Transverse colon (tissue), 3 donors: ENCODE results near the gene CDH6.

Experiments used
- POLR2A ChIP-seq: fragments of 450-650 bp; IDR thresholded peaks from one replicate; pipeline ENCODE4 v1.6.1; 2016; ENCODE audit warnings: antibody characterized with exemption, mild to moderate bottlenecking, moderate library complexity
- TF ChIP-seq, protein P1 (sequence below), 5 experiments: fragments of 200-600 bp in 3 of 5; fragments of 450-650 bp in 2 of 5; sonication (generic) in 3 of 5; IDR thresholded peaks; 1 replicate in 2 of 5; 2 replicates in 3 of 5; pipeline ENCODE4 v1.5.1; 2016 to 2017; ENCODE audit warnings: antibody characterized with exemption in 5 of 5, inconsistent platforms in 3 of 5, mild to moderate bottlenecking in 2 of 5, moderate library complexity in 1 of 5

DNA sequence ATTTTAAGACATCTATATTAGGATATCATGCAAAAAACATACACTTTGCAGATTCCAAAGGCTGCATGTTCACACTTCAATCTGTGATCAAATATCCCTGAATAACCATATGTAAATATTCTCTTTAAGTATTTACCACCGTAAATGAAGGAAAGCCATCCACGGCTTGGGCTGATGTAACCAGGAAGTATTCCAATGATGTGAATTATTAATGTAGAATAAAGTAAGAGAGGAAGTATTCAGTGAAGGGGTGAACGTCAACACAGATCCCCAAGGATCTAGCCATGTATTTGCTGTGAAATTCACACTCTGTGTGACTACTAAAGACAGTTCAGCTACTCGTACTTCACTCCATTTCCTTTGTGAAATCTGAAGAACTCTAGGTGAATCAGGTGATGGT is 75.2 kb downstream of the CDH6 start:
- TF ChIP-seq, protein P1, sequence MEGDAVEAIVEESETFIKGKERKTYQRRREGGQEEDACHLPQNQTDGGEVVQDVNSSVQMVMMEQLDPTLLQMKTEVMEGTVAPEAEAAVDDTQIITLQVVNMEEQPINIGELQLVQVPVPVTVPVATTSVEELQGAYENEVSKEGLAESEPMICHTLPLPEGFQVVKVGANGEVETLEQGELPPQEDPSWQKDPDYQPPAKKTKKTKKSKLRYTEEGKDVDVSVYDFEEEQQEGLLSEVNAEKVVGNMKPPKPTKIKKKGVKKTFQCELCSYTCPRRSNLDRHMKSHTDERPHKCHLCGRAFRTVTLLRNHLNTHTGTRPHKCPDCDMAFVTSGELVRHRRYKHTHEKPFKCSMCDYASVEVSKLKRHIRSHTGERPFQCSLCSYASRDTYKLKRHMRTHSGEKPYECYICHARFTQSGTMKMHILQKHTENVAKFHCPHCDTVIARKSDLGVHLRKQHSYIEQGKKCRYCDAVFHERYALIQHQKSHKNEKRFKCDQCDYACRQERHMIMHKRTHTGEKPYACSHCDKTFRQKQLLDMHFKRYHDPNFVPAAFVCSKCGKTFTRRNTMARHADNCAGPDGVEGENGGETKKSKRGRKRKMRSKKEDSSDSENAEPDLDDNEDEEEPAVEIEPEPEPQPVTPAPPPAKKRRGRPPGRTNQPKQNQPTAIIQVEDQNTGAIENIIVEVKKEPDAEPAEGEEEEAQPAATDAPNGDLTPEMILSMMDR (IDR thresholded peaks at IDR 0.05): no peak
- no peak for TF ChIP-seq POLR2A
